GM19372 (cell line): ENCODE measurements around the gene SCLY.
"Not testable (repeated sequence)": the region's sequence is repeated elsewhere in the genome, so short reads cannot be mapped to it uniquely, and the experiment has no call there.

Experiments
- ATAC-seq: cut with Tn5 transposase; IDR thresholded peaks from one replicate; pipeline ENCODE4 v1.9.1; 2021; ENCODE audit warnings: mild to moderate bottlenecking, low read depth, moderate library complexity; ENCODE audit not compliant: unreplicated experiment

SCLY gene

GRCh38 chr2:238039985-238040384 lies 20.8 kb upstream of the SCLY start:
- no peak for ATAC-seq

- ATAC-seq, result no peak
Measured at GRCh38 chr2:238040918-238041317, 19.9 kb upstream of the SCLY start.

GRCh38 chr2:238042090-238042489 lies 18.7 kb upstream of the SCLY start:
- no peak for ATAC-seq

- no peak for ATAC-seq
Measured at GRCh38 chr2:238042849-238043584, 17.8 kb upstream of the SCLY start.

- ATAC-seq, result no peak
Measured at GRCh38 chr2:238043851-238044250, 16.9 kb upstream of the SCLY start.

- no peak for ATAC-seq
Measured at GRCh38 chr2:238045575-238045974, 15.2 kb upstream of the SCLY start.

GRCh38 chr2:238046725-238047270 lies 14.0 kb upstream of the SCLY start:
- ATAC-seq, result no peak

GRCh38 chr2:238053191-238053776 lies 7.5 kb upstream of the SCLY start:
- no peak for ATAC-seq

GRCh38 chr2:238055841-238056240 lies 5.0 kb upstream of the SCLY start:
- ATAC-seq, result no peak

GRCh38 chr2:238057696-238058575 lies 2.9 kb upstream of the SCLY start:
- not testable (repeated sequence) for ATAC-seq

GRCh38 chr2:238059505-238059904 lies 1.3 kb upstream of the SCLY start:
- ATAC-seq, result no peak

- no peak for ATAC-seq
Measured at GRCh38 chr2:238060096-238060541, 682 bp upstream of the SCLY start.

- peak; percentile 21 for ATAC-seq
Measured at GRCh38 chr2:238061315-238062202, 758 bp downstream of the SCLY start.

- no peak for ATAC-seq
Measured at GRCh38 chr2:238063414-238064189, 2.8 kb downstream of the SCLY start.

GRCh38 chr2:238064376-238064775 lies 3.6 kb downstream of the SCLY start:
- no peak for ATAC-seq

- ATAC-seq, result no peak
Measured at GRCh38 chr2:238065071-238065846, 4.5 kb downstream of the SCLY start.

GRCh38 chr2:238066218-238066617 lies 5.4 kb downstream of the SCLY start:
- no peak for ATAC-seq

- not testable (repeated sequence) for ATAC-seq
Measured at GRCh38 chr2:238066718-238067117, 5.9 kb downstream of the SCLY start.
